Stimulated activated naive CD8-positive, alpha-beta T cell treated with anti-CD3 and anti-CD28 coated beads, Interleukin-15, Interleukin-2, amounts not matched to agents 100 U/mL and 50 U/mL, for 24 hours (primary cell): ENCODE results near the gene MRE11.
"Not testable (repeated sequence)": the region's sequence is repeated elsewhere in the genome, so short reads cannot be mapped to it uniquely, and the experiment has no call there.

Experiments used
- ATAC-seq: fragments of 150-1000 bp; cut with Tn5 transposase; one replicate; pipeline ENCODE4 v1.10.0; 2021
- DNase-seq: peaks from one replicate; pipeline ENCODE4 v3.0.0; 2021

The MRE11 gene

DNA sequence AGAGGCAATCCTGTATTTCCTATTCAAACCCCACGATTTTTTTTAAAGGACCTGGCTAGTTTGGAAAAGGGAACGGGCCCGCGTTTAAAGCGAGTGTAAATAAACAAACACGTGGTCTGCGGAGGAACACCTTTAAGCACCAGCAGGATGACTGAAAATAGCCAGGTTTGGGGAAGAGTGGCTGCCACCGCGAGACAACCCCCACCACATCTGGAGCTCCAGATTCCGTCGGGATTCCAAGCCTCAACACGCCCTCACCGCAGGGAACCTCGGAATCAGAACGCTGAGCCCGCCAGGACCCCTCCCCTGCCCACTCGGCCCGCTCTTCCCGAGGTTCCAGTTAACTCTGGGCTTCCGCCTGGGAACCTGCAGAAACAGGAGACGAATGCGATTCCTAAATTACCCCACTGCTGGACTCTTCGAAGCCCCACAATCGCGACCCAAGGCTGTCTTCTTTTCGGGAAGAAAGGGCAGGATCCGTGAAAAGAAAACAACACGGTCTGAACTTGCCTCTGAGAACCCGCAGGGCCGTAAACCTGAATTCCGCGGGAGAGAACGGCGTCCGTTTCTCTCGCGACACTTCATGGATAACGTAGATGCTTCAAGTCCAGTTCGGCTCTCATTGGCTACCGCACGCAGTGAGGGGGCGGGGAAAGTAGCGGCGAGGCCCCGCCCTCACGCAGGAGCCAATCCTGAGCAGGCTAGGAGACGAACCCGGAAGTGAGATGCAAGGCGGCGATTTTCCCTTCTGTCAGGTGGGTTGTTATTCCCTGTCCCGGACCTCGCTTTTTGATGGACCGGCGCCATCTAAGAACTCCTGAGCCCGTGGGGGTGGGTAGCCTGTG lies at the start of gene MRE11, which contains the start of gene ANKRD49:
Gene MRE11 (minus strand): TSS at position 564 of the 845 bp plus-strand sequence. CDS start 1,043 bp downstream, outside the sequence.
Gene ANKRD49 (plus strand): TSS at position 704 of the 845 bp plus-strand sequence. CDS start 2,710 bp downstream, outside the sequence.
- DNase-seq (peak; percentile 93), ATAC-seq (peak; percentile 100)

DNA sequence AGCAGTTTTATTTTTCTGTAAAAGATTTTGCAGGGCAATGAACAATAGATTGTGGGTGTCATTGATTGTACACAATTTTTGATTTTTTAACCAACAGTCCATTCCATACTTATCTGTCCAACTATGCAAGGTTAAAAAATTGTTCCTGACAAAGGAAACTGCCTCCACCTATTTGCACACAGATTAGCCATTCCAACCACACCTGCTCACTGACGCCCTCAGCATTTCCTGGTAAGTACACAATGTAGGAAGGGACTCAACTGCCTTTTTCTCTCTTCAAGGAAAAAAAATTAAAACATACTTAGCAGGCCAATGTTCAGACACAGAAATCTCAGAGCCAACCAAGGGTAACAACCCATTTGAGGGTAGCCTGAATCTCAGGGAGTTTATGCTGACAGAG lies 45.8 kb upstream of the MRE11 start:
- DNase-seq (no peak), ATAC-seq (no peak)

DNA sequence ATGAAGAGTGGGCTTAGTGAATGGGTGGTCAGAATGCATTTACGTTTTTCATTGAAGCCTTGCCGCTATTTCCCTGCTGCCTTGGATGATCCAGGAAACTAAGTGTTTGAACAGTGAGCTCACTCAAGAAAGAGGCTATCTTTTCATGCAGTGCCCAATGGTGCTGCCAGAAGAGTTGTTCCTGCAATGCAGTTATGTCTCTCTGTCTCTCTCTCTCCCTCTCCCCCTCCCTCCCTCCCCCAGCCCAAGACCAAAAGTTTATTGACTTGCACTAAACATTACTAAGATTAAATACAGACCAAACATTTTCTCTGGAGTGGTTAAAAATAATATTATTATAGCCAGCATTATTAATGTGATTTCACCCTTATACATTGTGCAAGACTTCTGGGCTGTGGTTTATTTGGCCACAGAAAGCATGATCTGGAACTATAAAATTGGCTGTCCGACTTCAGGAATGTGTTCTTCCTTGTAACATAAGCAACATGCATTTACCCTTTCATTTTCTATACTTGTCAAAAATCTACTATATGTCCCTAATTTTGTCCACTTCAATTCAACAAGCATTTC lies 43.5 kb upstream of the MRE11 start:
- no peak for DNase-seq
- no peak for ATAC-seq

DNA sequence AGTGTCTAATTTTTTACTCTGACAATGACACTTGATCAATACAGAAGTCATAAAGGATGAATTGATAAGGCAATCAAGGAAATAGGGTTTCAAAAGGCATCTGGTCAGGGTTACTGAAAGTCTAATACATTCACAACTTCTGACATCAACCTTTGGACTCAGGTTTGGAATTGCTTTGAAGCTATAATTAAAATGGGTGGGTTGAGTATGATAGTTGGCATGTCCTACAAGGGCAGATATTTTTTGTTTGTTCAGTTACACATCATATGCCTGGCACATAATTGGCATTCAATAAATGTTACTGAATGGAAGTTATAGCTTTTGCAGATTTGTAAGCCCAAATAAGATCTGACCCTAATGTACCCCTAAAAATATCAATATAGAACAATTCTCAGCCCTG lies 42.7 kb upstream of the MRE11 start:
- ATAC-seq (no peak), DNase-seq (no peak)

DNA sequence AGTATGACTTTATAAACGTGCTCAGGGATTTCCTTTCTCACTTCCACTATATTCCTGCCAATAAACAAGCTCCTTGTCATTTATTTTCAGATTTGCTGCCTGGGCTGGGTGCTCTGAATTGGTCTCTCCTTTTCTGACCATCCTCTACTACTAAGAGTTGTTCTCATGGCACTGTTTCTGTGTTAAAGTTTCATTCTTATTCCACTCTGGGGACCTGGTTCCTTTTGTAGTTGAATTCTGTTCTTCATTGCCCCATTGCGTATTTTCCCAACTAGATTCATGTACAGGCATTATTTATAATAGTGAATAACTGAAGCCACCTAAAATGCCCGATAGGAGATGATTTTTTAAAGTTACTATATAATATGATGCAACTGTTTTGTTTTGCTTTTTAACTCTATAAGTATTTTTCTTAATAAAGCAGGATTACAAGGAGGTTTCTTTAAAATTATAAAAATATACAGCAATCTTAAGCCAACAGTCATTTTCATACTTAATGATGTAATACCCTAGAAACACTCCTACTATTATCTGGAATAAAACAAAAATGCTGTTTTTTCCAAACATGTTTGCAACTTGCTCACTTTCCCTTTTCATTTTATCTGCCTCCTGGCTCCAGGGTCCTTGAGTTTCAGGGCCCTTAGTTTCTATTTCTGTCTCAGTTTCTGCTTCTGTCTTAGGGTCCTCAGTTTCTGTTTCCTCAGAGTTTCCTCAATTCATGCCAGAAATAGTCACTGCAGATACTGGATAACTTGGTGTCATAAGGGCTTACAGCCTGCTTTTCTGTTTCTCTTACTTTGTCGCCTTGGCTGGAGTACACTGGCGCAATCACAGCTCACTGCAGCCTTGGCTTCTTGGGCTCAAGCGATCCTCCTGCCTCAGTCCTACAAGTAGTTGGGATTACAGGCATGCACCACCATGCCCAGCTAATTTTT lies 40.3 kb upstream of the MRE11 start:
- ATAC-seq (no peak), DNase-seq (no peak)

DNA sequence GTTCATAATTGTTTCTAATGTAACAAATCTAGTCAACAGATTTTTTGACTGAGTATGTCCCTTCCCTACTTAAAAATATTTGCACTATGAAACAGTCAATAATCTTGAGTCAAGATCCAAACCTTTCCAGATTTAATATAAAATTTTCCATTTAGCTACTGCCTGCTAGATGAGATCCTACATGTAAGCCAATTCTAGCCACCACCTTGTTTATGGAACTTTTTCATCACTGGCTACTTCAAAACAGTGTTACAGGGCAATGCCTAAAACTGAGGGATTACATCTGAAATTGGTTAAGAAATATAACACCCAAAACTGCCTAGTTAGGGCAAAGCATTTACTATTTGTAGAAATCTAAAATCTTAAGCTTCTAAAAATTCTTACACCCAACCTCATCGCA lies 39.6 kb upstream of the MRE11 start:
- ATAC-seq = no peak
- no peak for DNase-seq

DNA sequence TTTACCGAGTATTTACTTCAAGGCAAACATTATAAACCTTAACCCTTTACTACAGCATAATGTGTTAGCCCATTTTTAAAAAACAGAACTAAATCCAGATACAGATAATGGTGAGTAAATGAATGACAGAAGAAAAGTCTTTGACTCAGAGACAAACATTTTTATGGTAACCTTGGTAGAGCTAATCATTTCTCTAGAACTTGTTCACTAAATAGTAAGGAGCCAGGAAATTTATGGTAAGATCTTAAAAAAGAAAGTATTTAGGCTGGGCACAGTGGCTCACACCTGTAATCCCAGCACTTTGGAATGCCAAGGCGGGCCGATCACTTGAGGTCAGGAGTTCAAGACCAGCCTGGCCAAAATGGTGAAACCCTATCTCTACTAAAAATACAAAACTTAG lies 38.6 kb upstream of the MRE11 start:
- DNase-seq (no peak), ATAC-seq (no peak)

DNA sequence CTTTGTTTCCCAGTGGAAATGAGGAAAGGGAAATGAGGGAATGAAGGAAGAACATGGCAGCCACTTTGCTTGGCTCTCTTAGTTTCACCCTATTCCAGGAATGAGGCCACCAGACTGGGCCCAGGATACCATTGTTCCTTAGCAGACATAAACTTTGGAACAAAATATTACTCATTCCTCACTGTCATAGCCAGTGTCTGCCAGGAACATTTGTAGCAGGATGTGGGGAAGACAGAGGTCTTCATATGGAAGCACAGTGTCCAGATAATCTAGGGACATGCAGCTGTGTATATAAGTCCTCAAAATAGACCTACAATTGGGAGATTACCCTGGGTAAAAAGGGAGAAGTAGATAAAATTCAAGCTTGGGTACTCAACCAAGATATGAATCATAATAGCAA lies 34.9 kb upstream of the MRE11 start:
- DNase-seq (no peak), ATAC-seq (no peak)

DNA sequence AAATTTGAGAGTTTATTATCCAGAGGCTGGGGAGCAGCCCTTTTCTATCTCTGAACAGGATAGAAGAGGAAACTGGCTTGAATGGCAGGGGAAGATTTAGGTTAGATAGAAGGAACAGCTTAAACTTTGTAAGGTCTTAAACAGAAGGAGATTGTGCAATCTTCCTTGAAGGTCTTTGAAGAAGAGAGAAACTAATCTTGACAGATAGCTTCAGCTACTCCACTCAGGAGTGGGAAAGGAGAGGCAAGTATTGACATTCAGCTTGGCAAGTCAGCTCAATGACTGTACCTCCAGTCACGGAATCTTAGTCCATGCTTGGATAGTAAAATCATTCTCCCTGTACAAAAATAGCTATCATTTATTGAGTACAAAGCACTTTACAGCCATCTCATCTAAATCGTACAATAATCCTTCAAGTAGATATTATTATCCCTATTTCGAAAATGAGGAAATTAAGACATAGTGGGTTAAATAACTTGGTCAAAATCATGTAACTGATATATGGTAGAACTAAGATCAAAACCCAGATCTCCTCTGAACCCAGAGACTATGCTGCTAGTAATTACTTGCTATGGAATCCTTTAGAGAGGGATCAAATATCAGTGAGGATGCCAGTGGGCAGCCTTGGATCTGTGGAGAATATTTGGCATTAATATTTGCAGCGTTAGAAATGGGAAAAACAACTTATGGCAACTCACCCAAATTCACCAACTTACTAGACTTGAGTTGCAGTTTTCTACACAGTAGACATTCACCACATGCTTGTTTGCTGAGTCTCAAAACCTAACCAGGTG lies 33.2 kb upstream of the MRE11 start:
- DNase-seq = no peak
- no peak for ATAC-seq

DNA sequence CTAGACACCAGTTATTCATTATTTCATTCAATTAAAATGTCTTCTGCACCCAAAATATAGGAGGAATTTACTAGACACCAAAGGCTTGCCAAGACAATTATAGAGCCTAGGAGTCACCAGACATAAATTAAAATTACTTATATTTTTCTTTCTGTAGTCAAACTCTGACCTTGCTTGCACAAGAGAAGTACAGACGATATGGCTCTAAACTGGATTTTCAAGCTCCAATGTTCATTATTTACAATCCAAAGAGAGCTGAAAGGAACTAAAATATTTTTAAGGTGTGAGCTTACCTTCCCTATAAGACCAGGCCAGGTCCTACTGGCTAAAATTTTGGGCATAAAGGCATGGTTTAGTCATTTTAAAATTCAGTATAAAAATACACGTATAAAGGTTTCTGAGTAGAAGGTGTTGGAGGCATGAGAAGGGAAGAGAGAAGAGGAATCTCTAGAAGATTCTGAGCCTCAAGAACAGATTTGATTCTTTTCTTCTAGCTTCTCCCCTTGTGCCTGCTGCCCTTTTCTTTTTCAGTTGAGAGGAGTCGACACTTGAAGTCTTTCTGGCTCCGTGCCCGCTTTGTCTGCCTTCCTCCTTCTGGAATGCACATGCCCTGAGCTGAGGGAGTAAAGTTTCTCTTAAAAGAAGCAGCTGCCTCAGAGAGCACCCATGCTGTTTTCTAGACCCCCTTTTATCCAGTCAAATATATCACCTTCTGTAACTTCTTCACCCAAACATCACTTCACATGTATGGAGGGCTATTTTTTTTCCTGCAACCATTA lies 32.1 kb upstream of the MRE11 start:
- ATAC-seq (no peak), DNase-seq (no peak)

DNA sequence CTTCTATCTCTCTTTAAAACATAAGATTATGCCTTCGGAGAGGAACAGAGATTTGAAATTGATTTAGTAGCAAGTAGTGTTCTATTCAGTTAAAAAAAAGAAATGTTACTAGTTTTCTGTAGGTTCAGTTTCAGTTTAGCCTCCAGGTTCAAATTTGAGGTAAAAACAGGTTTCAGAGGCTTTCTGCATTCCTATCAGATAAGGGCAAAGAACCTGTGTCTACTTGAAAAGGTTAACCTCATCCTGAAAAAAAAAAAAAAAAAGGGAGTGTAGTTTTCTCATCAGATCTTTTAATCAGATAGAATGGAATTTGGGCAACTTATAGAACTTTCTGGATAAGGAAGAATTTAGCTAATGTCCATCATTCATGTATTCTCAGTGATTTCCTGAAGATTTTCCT lies 30.7 kb upstream of the MRE11 start:
- ATAC-seq = no peak
- no peak for DNase-seq

DNA sequence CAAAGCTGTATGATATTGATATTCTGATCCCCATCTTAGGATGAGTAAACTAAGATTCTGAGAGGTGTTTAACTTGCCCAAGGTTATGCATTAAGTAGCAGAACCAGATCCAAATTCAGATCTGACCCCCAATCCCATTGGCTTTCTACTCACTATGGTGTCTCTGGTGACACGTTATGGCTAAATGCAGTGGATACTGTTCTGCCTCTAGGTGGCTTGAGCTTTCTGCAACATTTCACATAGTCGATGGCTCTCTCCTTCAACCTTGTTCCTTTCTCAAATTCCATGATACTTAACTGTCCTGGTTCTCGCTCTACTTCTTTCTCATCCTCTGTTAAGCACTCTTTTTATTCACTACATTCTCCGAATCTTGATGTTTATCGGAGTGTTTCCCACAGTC lies 28.0 kb upstream of the MRE11 start:
- DNase-seq (no peak), ATAC-seq (no peak)

DNA sequence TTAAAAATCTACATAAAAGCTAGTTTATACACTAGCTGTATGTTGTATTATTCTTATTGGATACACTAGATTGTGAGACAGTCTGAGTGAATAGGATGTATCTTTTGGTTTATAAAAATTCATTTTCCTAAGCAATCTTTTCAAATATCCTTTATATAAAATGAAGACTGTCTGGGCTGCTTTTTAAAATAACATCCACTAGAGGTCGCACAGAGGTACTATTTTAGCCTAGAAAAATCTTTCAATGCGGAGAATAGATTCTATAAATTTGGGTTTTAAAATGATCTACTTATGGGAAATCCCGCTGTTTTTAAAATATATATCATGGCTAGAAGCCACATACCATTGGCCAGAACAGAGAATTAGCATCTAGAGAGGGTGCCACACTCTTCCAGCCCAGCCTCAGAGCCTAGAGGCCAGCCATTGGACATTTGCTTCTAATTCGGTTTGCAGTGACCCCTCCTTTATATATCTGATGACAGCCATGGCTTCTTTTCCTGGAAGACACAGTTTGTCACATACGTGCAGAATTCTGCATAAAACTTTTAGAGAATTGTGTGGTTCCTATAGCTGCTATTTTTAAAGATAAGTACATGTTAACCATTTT lies 25.9 kb upstream of the MRE11 start:
- ATAC-seq (peak; percentile 40), DNase-seq (no peak)

DNA sequence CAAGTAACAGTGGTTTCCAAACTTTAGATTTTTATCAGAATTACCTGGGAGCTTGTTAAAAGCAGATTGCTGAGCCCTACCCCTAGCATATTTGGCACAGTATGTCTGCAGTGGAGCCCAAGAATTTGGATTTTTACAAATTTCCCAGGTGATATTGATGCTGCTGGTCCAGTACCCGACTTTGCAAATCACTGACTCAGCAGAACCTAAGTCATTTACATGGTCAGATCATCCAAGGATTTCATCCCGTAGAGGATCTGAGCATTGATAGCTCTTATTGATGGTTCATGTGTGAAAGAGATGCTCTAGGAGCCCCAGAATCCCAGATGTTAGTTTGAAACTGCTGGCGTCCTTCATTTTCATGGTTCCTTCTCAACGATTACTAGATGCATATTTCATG lies 24.7 kb upstream of the MRE11 start:
- ATAC-seq = no peak
- DNase-seq = no peak

DNA sequence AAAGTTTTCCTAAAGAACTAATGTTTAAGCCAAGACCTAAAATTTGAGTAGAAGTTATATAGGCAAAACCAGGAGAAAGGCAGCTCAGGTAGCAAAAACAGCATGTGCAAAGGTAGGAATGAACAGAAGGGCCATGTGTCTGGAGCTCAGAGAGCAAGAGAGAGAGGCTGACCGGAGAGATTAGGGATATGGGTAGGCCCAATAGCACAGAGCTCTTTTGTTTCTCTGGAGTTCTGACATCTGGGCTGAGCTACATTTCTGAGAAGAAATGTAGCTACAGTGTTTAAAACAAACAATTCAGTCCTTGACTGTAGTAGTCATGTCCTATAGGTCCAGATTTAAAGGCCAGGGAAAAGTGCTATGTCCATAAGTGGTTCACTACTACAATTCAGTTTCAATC lies 23.1 kb upstream of the MRE11 start:
- ATAC-seq = no peak
- no peak for DNase-seq

DNA sequence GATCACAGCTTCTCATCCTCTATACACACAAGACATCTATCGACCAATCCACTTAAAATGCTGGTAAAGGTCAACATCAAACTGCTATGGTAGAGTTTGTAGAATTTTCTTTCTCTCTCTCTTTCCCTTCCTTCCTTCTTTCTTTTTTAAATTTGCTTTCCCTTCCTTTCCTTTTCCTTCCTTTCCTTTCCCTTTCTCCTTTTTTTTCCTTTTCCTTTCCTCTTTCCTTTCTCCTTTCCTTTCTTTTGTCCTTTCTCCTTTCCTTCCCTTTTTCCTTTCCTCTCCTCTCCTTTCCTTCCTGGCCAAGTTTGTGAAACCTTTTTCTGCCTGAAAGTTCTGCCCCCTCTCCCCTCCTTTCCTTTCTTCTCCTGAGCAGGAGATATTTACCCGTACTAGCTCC lies 21.8 kb upstream of the MRE11 start:
- DNase-seq = no peak
- ATAC-seq = no peak

DNA sequence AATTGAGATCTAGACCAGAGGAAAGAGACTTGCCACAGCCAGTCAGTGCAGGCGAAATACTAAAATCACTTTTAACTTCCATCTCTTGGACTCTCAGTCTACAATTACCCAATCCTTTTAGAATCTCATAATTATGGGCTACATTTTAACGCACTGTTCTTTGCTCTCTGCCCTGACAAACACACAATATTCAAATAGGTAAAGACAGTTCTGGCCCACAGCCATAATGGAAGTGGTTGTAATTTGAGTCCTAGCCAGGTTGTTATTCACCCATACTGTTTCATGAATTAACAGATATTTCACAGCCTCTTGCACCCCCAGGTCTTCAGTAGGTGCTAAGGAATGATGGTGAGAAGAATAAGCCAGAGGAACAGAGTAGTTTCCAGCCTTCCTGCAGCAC lies 19.4 kb upstream of the MRE11 start:
- no peak for DNase-seq
- no peak for ATAC-seq

DNA sequence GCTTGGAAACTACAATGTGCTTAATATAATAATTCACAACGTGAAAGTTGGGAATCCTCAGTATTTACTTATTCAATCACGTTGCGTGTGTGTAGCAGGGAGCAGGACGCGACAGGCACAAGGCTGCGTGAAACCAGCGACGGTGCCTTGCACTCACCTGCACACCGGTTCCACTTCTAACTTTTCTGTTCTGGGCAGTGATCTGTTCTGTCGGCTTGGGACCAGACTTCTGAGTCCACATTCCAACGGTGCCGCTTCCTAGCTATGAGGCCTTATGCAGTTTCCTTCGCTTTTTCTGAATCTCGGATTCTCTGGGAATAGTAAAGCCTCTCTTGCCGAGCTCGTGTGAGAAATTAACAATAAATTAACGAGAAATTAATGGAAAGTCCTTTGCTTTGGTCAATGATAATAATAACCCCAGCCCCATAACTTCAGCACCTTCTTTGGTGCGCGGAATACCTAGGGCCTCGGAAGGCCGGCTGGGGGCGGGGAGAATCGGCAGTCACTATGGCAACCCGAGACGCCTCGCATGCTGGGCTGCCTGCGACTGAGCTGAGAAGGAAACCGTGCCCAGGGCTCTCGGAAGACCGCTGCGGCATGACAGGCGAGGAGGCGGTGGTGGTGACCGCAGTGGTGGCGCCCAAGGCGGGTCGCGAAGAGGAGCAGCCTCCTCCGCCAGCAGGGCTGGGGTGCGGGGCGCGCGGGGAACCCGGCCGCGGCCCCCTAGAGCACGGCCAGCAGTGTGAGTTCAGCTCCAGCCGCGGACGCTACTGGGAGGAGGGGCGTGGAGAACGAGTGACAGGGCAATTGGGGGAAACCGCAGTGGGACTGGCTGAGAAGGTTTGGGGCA lies 18.5 kb upstream of the MRE11 start, which contains the start of gene C11orf97:
Gene C11orf97 (plus strand): TSS at position 530 of the 850 bp plus-strand sequence. CDS start 68 bp downstream, at position 598.
- ATAC-seq = peak; percentile 92
- peak; percentile 63 for DNase-seq

DNA sequence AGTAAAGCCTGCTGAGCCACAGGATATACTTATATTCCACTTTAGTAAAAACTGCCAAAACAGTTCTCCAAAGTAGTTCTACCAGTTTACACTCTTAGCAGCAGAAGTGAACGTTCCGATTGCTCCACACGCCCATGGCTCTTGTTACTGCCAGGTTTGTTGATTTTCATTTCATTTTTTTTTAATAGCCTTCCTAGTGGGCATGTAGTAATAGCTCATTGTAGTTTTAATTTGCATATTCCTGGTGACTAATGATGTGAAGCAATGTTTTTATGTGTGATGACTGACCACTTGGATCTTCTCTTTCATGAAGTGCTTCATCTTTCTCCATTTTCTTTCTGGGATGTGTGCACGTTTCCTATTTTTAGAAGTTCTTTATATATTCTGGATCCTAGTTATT lies 13.8 kb upstream of the MRE11 start:
- no peak for DNase-seq
- no peak for ATAC-seq

DNA sequence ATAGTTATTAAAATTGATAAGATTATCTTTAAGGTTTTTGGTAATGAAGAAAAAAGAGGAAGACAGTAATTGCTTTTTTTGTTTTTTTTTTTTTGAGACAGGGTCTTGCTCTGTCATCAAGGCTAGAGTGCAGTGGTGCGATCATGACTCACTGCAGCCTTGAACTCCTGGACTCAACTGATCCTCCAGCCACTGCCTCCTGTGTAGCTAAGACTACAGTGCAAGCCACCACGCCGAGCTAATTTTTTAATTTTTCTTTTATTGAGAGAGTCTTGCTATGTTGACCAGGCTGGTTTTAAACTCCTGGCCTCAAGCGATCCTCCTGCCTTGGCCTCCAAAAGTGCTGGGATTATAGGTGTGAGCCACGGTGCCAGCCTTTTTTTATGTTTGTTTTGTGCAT lies 12.9 kb upstream of the MRE11 start:
- not testable (repeated sequence) for ATAC-seq

More for the DNA sequence above, 12.9 kb upstream of the MRE11 start:
- DNase-seq = not testable (repeated sequence)
